CD4-positive, alpha-beta memory T cell (primary cell): Measurements from ENCODE around the gene MTCL3.

Source experiments
- CTCF ChIA-PET: fragments of 350-600 bp; sonication (Branson Sonifier 250); formaldehyde crosslinking; loops from one replicate; lab custom pipeline; 2021; ENCODE audit warnings: inconsistent platforms; ENCODE audit not compliant: partially characterized antibody; lab: Charles Lee
- POLR2A ChIA-PET: fragments of 350-600 bp; sonication (Branson Sonifier 250); formaldehyde crosslinking; loops from one replicate; lab custom pipeline; 2021; ENCODE audit not compliant: partially characterized antibody; lab: Charles Lee
- DNase-seq, 5 donors: peaks; one replicate each; pipeline versions ENCODE4 v3.0.0 to v3.0.0-alpha.2; 2020 to 2022; ENCODE audit warnings: mixed read lengths in 1 of 5
- H3K27ac ChIP-seq: one replicate; pipeline ENCODE4 v1.7.0; 2013; ENCODE audit warnings: low read depth, low read length
- H3K27me3 ChIP-seq: 2 replicates; pipeline ENCODE4 v1.7.0; 2013; ENCODE audit warnings: mild to moderate bottlenecking, low read length, moderate library complexity; ENCODE audit not compliant: insufficient read depth
- H3K36me3 ChIP-seq: 2 replicates; pipeline ENCODE4 v1.7.0; 2013; ENCODE audit warnings: mild to moderate bottlenecking, low read length, moderate library complexity; ENCODE audit not compliant: insufficient read depth
- H3K4me1 ChIP-seq: 2 replicates; pipeline ENCODE4 v1.7.0; 2013; ENCODE audit warnings: mild to moderate bottlenecking, low read length, moderate library complexity; ENCODE audit not compliant: insufficient read depth
- H3K4me3 ChIP-seq, 2 donors: one replicate each; pipeline ENCODE4 v1.7.0; 2013; ENCODE audit warnings: low read length in 2 of 2, mild to moderate bottlenecking in 1 of 2
- H3K9me3 ChIP-seq, 2 donors: one replicate each; pipeline ENCODE4 v1.7.0; 2013; ENCODE audit warnings: low read length in 2 of 2, control low read depth in 1 of 2; ENCODE audit not compliant: control insufficient read depth in 1 of 2
- H3K27ac Mint-ChIP-seq, 7 donors: one replicate each; pipeline ENCODE4 v1.8.0; 2020 to 2021; ENCODE audit warnings: mixed read lengths in 7 of 7, mild to moderate bottlenecking in 6 of 7, inconsistent platforms in 3 of 7, moderate library complexity in 3 of 7
- H3K27me3 Mint-ChIP-seq, 2 donors: one replicate each; pipeline ENCODE4 v1.8.0; 2020 to 2021; ENCODE audit warnings: mixed read lengths in 2 of 2
- H3K36me3 Mint-ChIP-seq, 2 donors: one replicate each; pipeline ENCODE4 v1.8.0; 2020 to 2021; ENCODE audit warnings: mixed read lengths in 2 of 2, inconsistent platforms in 1 of 2, mild to moderate bottlenecking in 1 of 2
- H3K4me1 Mint-ChIP-seq, 4 donors: one replicate each; pipeline ENCODE4 v1.8.0; 2020 to 2021; ENCODE audit warnings: mixed read lengths in 4 of 4, mild to moderate bottlenecking in 1 of 4
- H3K4me3 Mint-ChIP-seq, 8 donors: one replicate each; pipeline ENCODE4 v1.8.0; 2020 to 2021; ENCODE audit warnings: mixed read lengths in 8 of 8, mild to moderate bottlenecking in 7 of 8, moderate library complexity in 6 of 8, inconsistent platforms in 3 of 8
- H3K9me3 Mint-ChIP-seq, 8 donors: one replicate each; pipeline ENCODE4 v1.8.0; 2020 to 2021; ENCODE audit warnings: mixed read lengths in 8 of 8, mild to moderate bottlenecking in 5 of 8, inconsistent platforms in 3 of 8, moderate library complexity in 1 of 8
- intact Hi-C: fragments of 100-400 bp; cut with micrococcal nuclease; formaldehyde crosslinking; loops from one replicate; pipeline ENCODE4 v1.15.1; 2023

The MTCL3 gene

DNA sequence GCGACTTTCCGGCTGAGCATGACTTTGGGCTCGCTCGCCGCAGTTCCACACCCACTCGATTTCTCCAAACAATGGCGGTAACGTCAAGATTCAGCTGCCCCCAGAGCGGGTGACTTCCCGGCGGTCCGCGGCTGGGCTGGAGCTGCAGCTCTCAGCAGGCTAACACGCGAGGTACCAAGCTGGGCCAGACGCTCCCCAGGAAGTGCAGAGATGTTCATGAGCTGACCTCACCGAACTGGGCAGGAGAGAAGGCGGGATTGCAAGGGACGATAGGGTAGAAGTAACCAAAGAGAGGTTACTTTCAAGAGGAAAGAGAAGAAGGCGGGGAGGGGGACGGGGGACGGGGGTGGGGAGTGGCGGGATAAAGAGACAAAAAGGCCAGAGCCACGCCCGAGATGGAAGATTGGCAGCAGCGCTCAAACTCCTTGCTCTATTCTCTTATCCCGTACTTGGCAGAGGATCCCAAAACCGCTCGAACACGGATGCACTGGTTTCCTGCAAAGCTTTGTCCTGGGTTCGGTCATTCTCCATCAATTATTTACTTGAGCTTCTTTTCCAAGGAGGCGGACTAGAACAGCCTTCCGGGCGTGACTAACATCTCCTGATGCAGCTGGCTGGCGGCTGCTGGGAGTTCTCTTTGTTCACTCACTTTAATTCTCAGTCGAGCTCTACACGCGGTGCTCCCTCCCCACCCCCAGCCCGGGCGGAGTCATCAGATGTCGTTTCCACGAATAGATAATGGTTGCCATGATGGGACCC is at the start of gene MTCL3:
Gene MTCL3 (minus strand): TSS at position 626 of the 759 bp plus-strand sequence.
- Mint-ChIP-seq H3K9me3 (no peaks in the 10 kb centered on the region), H3K36me3 (peaks cover 0 to 5% of the 10 kb centered on the region in 2 donors), H3K27ac (peak within 1 kb of the TSS in 1 of 7 donors; percentile 34), H3K4me3 (peak within 1 kb of the TSS; percentile 69 to 84 (median 78)), H3K27me3 (peaks cover 20 to 37% of the 10 kb centered on the region in 2 donors), H3K4me1 (peaks cover 24 to 49% (median 36%) of the 10 kb centered on the region in 4 donors)
- H3K27ac ChIP-seq = no peak within 1 kb of the TSS
- intact Hi-C loops = loop anchor here (5.0 kb wide), 1 partner anchor 1737 kb away; no protein-coding TSS in a partner anchor
- peaks cover 25% of the 10 kb centered on the region for H3K27me3 ChIP-seq
- peaks cover 40% of the 10 kb centered on the region for H3K4me1 ChIP-seq
- no peaks in the 10 kb centered on the region for H3K36me3 ChIP-seq
- peak in 1 of 5 donors; percentile 36 for DNase-seq
- H3K9me3 ChIP-seq = no peaks in the 10 kb centered on the region
- ChIA-PET POLR2A (no interaction called here), CTCF (interaction anchor here (0.7 to 9.0 kb wide), 8 partner anchors 11 to 806 kb away, joined by 3 to 125 read pairs (median 5); no protein-coding TSS in a partner anchor)
- peak within 1 kb of the TSS in 1 of 2 donors; percentile 33 for H3K4me3 ChIP-seq

GRCh38 chr6:127567476-127567875 is 48.3 kb upstream of the MTCL3 start:
- Histone ChIP-seq H3K36me3 (no peaks in the 10 kb centered on the region), H3K27me3 (no peaks in the 10 kb centered on the region), H3K27ac (no peak overlapping the region), H3K4me3 (no peak overlapping the region), H3K4me1 (no peaks in the 10 kb centered on the region), H3K9me3 (no peaks in the 10 kb centered on the region)
- peaks cover 6 to 9% (median 8%) of the 10 kb centered on the region in 4 donors for H3K4me1 Mint-ChIP-seq
- DNase-seq = no peak
- H3K9me3 Mint-ChIP-seq = no peaks in the 10 kb centered on the region
- ChIA-PET CTCF (no interaction called here), POLR2A (no interaction called here)
- H3K27ac Mint-ChIP-seq = no peak overlapping the region
- intact Hi-C loops = no loop called here
- H3K27me3 Mint-ChIP-seq = peaks cover 0 to 2% of the 10 kb centered on the region in 2 donors
- H3K36me3 Mint-ChIP-seq = no peaks in the 10 kb centered on the region
- no peak overlapping the region for H3K4me3 Mint-ChIP-seq

- Histone ChIP-seq H3K36me3 (no peaks in the 10 kb centered on the region), H3K4me1 (no peaks in the 10 kb centered on the region), H3K9me3 (no peaks in the 10 kb centered on the region), H3K27ac (no peak overlapping the region), H3K27me3 (no peaks in the 10 kb centered on the region), H3K4me3 (no peak overlapping the region)
- DNase-seq = no peak
- H3K27ac Mint-ChIP-seq = no peak overlapping the region
- POLR2A ChIA-PET = no interaction called here
- no peak overlapping the region for H3K4me3 Mint-ChIP-seq
- H3K36me3 Mint-ChIP-seq = no peaks in the 10 kb centered on the region
- CTCF ChIA-PET = no interaction called here
- no peaks in the 10 kb centered on the region for H3K9me3 Mint-ChIP-seq
- peaks cover 0 to 2% of the 10 kb centered on the region in 2 donors for H3K27me3 Mint-ChIP-seq
- H3K4me1 Mint-ChIP-seq = peaks cover 4 to 9% (median 8%) of the 10 kb centered on the region in 4 donors
- intact Hi-C loops = no loop called here
Observed at GRCh38 chr6:127566651-127567050, 47.5 kb upstream of the MTCL3 start.

DNA sequence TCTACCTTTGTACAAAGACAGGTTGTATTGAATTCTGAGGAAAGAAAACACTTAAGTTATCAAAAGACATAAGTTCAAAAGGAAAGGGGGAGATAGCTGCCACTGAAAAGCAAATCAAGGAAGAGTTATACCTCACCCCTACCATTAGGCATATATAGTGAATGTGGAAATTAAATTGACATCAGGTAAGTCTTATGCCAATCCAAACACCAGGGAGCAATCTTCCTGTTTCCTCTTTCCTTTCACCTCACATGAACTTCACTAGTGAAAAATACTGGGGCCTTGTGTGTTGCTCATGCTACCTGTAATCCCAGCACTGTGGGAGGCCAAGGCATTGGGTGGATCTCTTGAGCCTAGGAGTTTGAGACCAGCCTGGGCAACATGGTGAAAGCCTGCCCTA is 47.0 kb upstream of the MTCL3 start:
- no peak overlapping the region for H3K27ac Mint-ChIP-seq
- no peak overlapping the region for H3K4me3 Mint-ChIP-seq
- CTCF ChIA-PET = no interaction called here
- H3K27me3 Mint-ChIP-seq = peaks cover 0 to 2% of the 10 kb centered on the region in 2 donors
- Histone ChIP-seq H3K4me1 (no peaks in the 10 kb centered on the region), H3K9me3 (no peaks in the 10 kb centered on the region), H3K27ac (no peak overlapping the region), H3K36me3 (no peaks in the 10 kb centered on the region), H3K27me3 (no peaks in the 10 kb centered on the region), H3K4me3 (no peak overlapping the region)
- no peaks in the 10 kb centered on the region for H3K9me3 Mint-ChIP-seq
- no peak for DNase-seq
- intact Hi-C loops = no loop called here
- no peaks in the 10 kb centered on the region for H3K36me3 Mint-ChIP-seq
- H3K4me1 Mint-ChIP-seq = peaks cover 4 to 6% (median 6%) of the 10 kb centered on the region in 4 donors
- POLR2A ChIA-PET = no interaction called here

- CTCF ChIA-PET = interaction anchor here (1.0 to 1.3 kb wide), 2 partner anchors 12 to 26 kb away, joined by 3 read pairs; no protein-coding TSS in a partner anchor
Observed at GRCh38 chr6:127564761-127565160, 45.6 kb upstream of the MTCL3 start.

GRCh38 chr6:127561660-127562059 is 42.5 kb upstream of the MTCL3 start:
- H3K27me3 ChIP-seq = no peaks in the 10 kb centered on the region
- Mint-ChIP-seq H3K27me3 (peaks cover 1 to 2% of the 10 kb centered on the region in 2 donors), H3K4me3 (no peak overlapping the region), H3K4me1 (no peaks in the 10 kb centered on the region), H3K36me3 (no peaks in the 10 kb centered on the region), H3K27ac (no peak overlapping the region), H3K9me3 (no peaks in the 10 kb centered on the region)
- intact Hi-C loops = no loop called here
- H3K4me1 ChIP-seq = no peaks in the 10 kb centered on the region
- CTCF ChIA-PET = no interaction called here
- no peak overlapping the region for H3K4me3 ChIP-seq
- POLR2A ChIA-PET = no interaction called here
- H3K36me3 ChIP-seq = no peaks in the 10 kb centered on the region
- H3K9me3 ChIP-seq = no peaks in the 10 kb centered on the region
- no peak for DNase-seq
- no peak overlapping the region for H3K27ac ChIP-seq

More at GRCh38 chr6:127564761-127565160, 45.6 kb upstream of the MTCL3 start:
- Histone ChIP-seq H3K4me3 (no peak overlapping the region), H3K27me3 (no peaks in the 10 kb centered on the region), H3K27ac (no peak overlapping the region), H3K9me3 (no peaks in the 10 kb centered on the region), H3K36me3 (no peaks in the 10 kb centered on the region), H3K4me1 (no peaks in the 10 kb centered on the region)
- no peak for DNase-seq
- intact Hi-C loops = no loop called here
- Mint-ChIP-seq H3K4me3 (no peak overlapping the region), H3K4me1 (no peaks in the 10 kb centered on the region), H3K27me3 (peaks cover 0 to 2% of the 10 kb centered on the region in 2 donors), H3K9me3 (no peaks in the 10 kb centered on the region), H3K27ac (no peak overlapping the region), H3K36me3 (no peaks in the 10 kb centered on the region)
- POLR2A ChIA-PET = no interaction called here

- H3K27ac Mint-ChIP-seq = no peak overlapping the region
Observed at GRCh38 chr6:127554435-127555006, 35.4 kb upstream of the MTCL3 start.

More at GRCh38 chr6:127554435-127555006, 35.4 kb upstream of the MTCL3 start:
- Histone ChIP-seq H3K4me1 (no peaks in the 10 kb centered on the region), H3K9me3 (no peaks in the 10 kb centered on the region), H3K27me3 (no peaks in the 10 kb centered on the region), H3K27ac (no peak overlapping the region), H3K36me3 (no peaks in the 10 kb centered on the region), H3K4me3 (no peak overlapping the region)
- intact Hi-C loops = loop anchor here (10.0 kb wide), 1 partner anchor 1820 kb away; no protein-coding TSS in a partner anchor
- CTCF ChIA-PET = no interaction called here
- H3K36me3 Mint-ChIP-seq = no peaks in the 10 kb centered on the region
- H3K9me3 Mint-ChIP-seq = no peaks in the 10 kb centered on the region
- no peaks in the 10 kb centered on the region for H3K4me1 Mint-ChIP-seq
- DNase-seq = peak in 2 of 5 donors; percentile 2 to 10
- H3K4me3 Mint-ChIP-seq = no peak overlapping the region
- peaks cover 2 to 6% of the 10 kb centered on the region in 2 donors for H3K27me3 Mint-ChIP-seq
- POLR2A ChIA-PET = no interaction called here
